HG03521 (cell line): Measurements from ENCODE around the gene CDH4.
"Not testable (repeated sequence)": the region's sequence is repeated elsewhere in the genome, so short reads cannot be mapped to it uniquely, and the experiment has no call there.

ENCODE experiments used
- ATAC-seq: cut with Tn5 transposase; IDR thresholded peaks from one replicate; pipeline ENCODE4 v1.9.1; 2021; ENCODE audit warnings: mild to moderate bottlenecking, moderate library complexity; ENCODE audit not compliant: unreplicated experiment

CDH4 gene

GRCh38 chr20:61378694-61379355 lies 126.8 kb downstream of the CDH4 start:
- ATAC-seq, result no peak

GRCh38 chr20:61379898-61380544 lies 128.0 kb downstream of the CDH4 start:
- ATAC-seq, result no peak

- no peak for ATAC-seq
Observed at GRCh38 chr20:61380545-61380915, 128.5 kb downstream of the CDH4 start.

- no peak for ATAC-seq
Observed at GRCh38 chr20:61382194-61382593, 130.1 kb downstream of the CDH4 start.

DNA sequence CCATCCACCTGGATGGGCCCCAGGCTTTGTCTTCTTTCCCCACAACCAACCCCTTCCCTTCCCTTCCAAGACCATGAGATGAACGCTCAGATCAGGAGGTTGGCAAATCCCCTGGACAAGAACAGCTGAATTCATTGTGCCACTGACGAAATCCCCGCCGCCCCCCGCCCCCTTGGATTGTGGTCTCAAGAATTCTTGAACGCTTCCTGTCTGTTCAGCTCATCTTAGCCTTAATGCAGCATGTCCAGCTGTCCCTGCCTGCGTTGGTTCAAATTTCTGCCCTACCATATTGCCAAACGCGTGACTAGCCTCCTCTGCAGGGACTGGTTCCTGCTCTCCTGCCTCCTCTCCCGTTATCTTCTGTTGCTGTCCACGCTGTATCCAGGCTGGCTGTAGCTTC lies 133.2 kb downstream of the CDH4 start:
- ATAC-seq, result no peak

- ATAC-seq, result no peak
Observed at GRCh38 chr20:61385731-61386130, 133.7 kb downstream of the CDH4 start.

- ATAC-seq, result no peak
Observed at GRCh38 chr20:61387204-61387953, 135.3 kb downstream of the CDH4 start.

DNA sequence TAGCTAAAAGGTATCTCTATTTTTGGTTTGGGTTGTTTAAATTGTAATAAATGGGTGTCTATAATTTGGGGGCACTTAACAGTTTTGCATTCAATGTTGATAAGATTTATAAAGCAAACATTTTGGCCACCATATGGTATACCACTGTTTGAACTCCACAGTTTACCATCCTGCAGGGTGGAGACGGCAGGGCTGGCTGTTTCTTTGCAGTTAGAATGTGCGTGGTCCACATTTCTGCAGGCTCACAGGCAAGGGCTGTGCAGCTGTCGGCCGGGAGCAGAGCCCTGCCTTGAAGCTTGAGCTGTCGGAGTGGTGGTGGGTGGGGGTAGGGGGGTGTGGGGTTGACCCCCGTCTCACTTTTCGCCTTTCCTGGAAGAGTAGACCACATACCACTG lies 135.9 kb downstream of the CDH4 start:
- ATAC-seq, result no peak

DNA sequence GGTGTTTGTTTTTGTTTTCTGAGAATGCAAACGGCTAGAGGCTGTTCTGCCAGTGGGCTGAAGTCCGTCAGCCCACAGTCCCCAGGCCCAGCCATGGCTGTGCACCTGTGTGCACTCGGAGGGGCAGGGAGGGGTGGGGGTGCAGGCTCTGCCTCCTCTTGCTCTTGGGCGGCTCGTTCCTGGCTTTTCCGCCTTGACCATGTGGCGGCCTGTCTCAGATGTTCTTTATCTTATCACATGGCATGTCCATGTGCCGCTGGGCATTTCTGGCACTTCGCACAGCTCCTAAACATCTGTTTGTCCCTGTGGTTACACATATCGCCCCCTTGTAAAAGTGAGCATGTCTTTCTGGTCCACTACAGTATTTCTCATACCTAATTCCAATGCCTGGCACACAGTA lies 137.0 kb downstream of the CDH4 start:
- ATAC-seq, result no peak

- ATAC-seq, result no peak
Observed at GRCh38 chr20:61391185-61391584, 139.1 kb downstream of the CDH4 start.

- ATAC-seq, result no peak
Observed at GRCh38 chr20:61391812-61392520, 139.9 kb downstream of the CDH4 start.

- no peak for ATAC-seq
Observed at GRCh38 chr20:61394088-61394799, 142.2 kb downstream of the CDH4 start.

GRCh38 chr20:61396262-61396848 lies 144.3 kb downstream of the CDH4 start:
- ATAC-seq, result no peak

- no peak for ATAC-seq
Observed at GRCh38 chr20:61397146-61397545, 145.1 kb downstream of the CDH4 start.

DNA sequence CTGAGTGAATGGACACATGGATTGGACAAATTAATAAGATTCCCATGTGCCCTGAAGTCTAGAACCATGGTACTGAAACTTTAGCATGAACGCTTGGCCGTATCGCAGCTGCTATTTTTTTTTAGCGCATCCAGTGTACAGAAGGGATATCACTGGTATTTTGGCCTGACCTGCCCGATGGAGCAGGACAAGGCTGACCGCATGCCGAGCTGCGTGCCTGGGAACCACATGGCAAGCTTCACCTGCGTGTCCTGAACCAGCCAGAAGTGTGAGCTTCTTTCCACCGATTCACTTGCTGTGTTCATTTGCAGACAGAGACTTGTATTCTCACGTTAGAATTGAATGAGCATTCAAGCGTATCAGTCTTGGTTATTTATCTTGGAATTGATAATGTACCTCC lies 145.7 kb downstream of the CDH4 start:
- no peak for ATAC-seq

DNA sequence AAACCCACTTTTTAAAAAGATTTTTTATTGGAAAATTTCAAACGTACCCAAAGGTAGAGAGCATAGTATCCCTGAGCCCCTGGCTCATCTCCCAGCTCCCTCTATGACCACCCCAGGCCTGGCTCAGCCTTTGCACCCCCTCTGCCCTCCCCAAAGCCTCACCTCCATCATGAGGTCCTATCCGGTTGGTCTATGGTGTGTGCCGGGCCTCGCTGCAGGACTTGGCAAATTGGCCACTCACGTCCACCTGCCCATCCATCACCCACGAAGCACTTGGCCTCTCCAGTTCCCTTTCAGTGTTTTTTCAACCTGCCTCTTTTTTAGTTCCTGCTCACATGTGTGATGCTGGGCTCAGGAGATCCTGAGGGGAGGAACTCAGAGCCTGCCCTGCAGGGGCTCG lies 147.4 kb downstream of the CDH4 start:
- no peak for ATAC-seq

GRCh38 chr20:61400499-61400898 lies 148.4 kb downstream of the CDH4 start:
- no peak for ATAC-seq

DNA sequence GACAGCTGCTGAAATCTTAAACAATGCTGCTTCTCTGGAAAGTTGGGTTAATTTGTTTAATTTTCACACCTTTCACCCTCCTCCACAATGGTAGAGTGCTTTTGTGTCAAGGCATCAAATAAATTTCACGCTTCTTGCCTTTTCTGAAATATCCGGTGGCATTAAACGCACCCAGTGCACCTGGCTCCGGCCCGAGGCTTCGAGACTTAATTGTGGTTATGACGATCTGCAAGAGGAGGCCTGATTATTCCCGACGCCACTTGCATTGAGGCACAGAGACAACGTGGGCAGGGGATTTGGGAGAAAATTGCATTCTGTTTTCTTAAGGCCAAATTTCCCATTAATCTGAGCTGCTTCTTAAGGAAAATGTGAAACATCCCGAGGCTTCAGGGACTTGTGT lies 152.2 kb downstream of the CDH4 start:
- no peak for ATAC-seq

DNA sequence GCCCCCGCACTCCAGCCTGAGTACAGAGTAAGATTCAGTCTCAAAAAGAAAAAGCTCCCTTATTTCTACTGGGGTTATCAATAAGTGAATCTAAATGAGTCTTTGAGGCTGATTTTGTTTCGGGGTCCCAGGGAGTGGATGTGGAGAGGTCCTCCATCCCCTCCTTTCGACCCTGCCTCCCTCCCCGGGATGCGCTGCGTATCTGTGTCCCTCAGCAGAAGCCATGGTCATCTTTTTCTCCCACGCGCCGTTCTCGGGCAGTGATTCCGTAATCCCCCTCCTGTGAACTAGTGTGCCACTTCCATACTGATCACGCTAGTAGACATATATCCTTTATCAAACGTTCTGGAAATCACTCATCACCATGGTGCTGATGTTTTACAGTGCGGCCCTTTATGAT lies 152.9 kb downstream of the CDH4 start:
- no peak for ATAC-seq

GRCh38 chr20:61406773-61407172 lies 154.7 kb downstream of the CDH4 start:
- not testable (repeated sequence) for ATAC-seq

GRCh38 chr20:61407561-61407960 lies 155.5 kb downstream of the CDH4 start:
- no peak for ATAC-seq
